NCI-H146 treated with DMSO at 0.1 percent for 48 hours (cell line): Measurements from ENCODE around the gene CDH23.

Experiments used
- DNase-seq: peaks from one replicate; lab custom pipeline; 2025; ENCODE audit not compliant: unreplicated experiment; lab: John Stamatoyannopoulos, UW

CDH23 gene

GRCh38 chr10:71749396-71749795 is 352.7 kb downstream of the CDH23 start:
- no peak for DNase-seq

GRCh38 chr10:71750124-71750841 is 353.6 kb downstream of the CDH23 start:
- no peak for DNase-seq

GRCh38 chr10:71750986-71751385 is 354.3 kb downstream of the CDH23 start:
- no peak for DNase-seq

GRCh38 chr10:71751515-71752224 is 354.9 kb downstream of the CDH23 start:
- DNase-seq = no peak

- no peak for DNase-seq
Measured at GRCh38 chr10:71752391-71753090, 355.8 kb downstream of the CDH23 start.

- DNase-seq = no peak
Measured at GRCh38 chr10:71753091-71753959, 356.6 kb downstream of the CDH23 start.

GRCh38 chr10:71753960-71754505 is 357.3 kb downstream of the CDH23 start:
- DNase-seq = no peak

GRCh38 chr10:71754562-71754961 is 357.8 kb downstream of the CDH23 start:
- DNase-seq = no peak

GRCh38 chr10:71755179-71755879 is 358.6 kb downstream of the CDH23 start:
- no peak for DNase-seq

GRCh38 chr10:71756311-71757191 is 359.8 kb downstream of the CDH23 start:
- no peak for DNase-seq

- no peak for DNase-seq
Measured at GRCh38 chr10:71757399-71757922, 360.7 kb downstream of the CDH23 start.

GRCh38 chr10:71761105-71761511 is 364.4 kb downstream of the CDH23 start:
- no peak for DNase-seq

- DNase-seq = no peak
Measured at GRCh38 chr10:71761541-71762113, 364.9 kb downstream of the CDH23 start.

- no peak for DNase-seq
Measured at GRCh38 chr10:71762324-71762723, 365.6 kb downstream of the CDH23 start.

- DNase-seq = no peak
Measured at GRCh38 chr10:71763352-71764127, 366.8 kb downstream of the CDH23 start.

- no peak for DNase-seq
Measured at GRCh38 chr10:71765176-71765904, 368.6 kb downstream of the CDH23 start.
